ENCODE data around the gene SH3GL3.

SH3GL3 gene

GRCh38 chr15:83605111-83605945, 158.2 kb downstream of the SH3GL3 start:
- DNase-seq: no peak
- no peaks in the 10 kb centered on the region for H3K36me3 ChIP-seq
- no peaks in the 10 kb centered on the region for H3K4me1 ChIP-seq
- no peak overlapping the region for H3K4me3 ChIP-seq (ENCODE audit: low read depth, low read length)
- H3K27me3 ChIP-seq: no peaks in the 10 kb centered on the region; the same call in 1 of the 2 replicates
- no peak for TF ChIP-seq CTCF (IDR thresholded peaks at IDR 0.05; ENCODE audit: low read depth, low read length)
- H3K9me3 ChIP-seq: no peaks in the 10 kb centered on the region

DNA sequence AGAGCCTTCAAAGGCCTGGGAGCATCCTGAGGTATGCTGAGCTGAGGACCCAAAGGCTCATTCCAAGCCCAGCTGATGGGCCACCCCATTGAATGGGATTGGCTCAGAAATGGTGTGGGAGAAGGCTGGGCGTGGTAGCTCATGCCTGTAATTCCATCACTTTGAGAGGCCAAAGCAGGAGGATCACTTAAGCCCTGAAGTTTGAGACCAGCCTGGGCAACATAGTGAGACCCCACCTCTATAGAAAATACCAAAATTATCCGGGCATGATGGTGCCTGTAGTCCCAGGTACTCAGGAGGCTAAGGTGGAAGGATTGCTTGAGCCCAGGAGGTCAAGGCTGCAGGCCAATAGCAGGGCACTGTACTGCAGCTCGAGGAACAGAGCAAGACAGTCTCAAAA, 163.0 kb downstream of the SH3GL3 start:
- Histone ChIP-seq H3K4me3 (ENCODE audit: low read depth, low read length) (no peak overlapping the region), H3K27me3 (no peaks in the 10 kb centered on the region; the same call in 1 of the 2 replicates), H3K36me3 (no peaks in the 10 kb centered on the region), H3K4me1 (no peaks in the 10 kb centered on the region), H3K9me3 (no peaks in the 10 kb centered on the region)
- TF ChIP-seq CTCF (IDR thresholded peaks at IDR 0.05; ENCODE audit: low read depth, low read length): no peak
- no peak for DNase-seq

DNA sequence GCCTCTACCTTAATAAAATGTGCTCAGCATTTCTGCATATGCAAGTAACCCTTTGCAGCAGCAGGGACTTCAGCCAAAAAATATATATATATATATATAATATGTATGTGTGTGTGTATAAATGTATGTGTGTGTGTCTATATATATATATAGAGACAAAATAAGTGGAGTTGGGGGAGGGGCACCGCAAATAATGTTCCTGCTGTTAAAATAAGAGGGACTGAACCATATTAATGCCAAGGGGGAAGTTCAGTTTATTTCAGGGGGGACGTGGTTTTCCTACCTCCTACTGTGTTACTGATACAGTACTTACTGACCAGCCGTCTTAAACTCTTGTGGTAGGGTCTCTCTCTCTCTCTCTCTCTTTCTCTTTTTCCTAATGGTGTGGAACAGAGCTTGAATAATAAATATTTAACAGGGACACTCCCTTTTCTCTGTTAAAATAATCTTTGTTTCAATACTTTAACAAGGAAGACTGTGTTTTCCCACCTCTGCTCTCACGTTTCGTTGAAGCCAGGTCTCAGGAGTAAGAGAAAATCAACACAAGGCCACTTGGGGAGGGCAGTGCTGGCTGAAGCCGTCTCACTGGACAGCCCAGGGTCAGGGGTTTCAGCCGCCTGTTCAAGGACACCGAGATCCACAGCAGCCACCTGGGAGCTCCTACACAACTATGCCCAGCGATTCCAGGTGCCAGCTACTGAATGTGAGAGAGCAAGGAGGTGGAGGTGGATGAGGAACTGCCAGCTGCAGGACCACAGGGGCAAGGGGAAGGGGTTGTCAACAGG, 164.0 kb downstream of the SH3GL3 start:
- H3K4me1 ChIP-seq: no peaks in the 10 kb centered on the region
- no peaks in the 10 kb centered on the region for H3K27me3 ChIP-seq
- H3K4me3 ChIP-seq (ENCODE audit: low read depth, low read length): no peak overlapping the region
- no peaks in the 10 kb centered on the region for H3K36me3 ChIP-seq
- TF ChIP-seq CTCF (IDR thresholded peaks at IDR 0.05; ENCODE audit: low read depth, low read length): no peak
- H3K9me3 ChIP-seq: no peaks in the 10 kb centered on the region
- no peak for DNase-seq

- TF ChIP-seq CTCF (IDR thresholded peaks at IDR 0.05; ENCODE audit: low read depth, low read length): no peak
- no peaks in the 10 kb centered on the region for H3K9me3 ChIP-seq
- no peaks in the 10 kb centered on the region for H3K27me3 ChIP-seq
- no peak for DNase-seq
- H3K4me1 ChIP-seq: no peaks in the 10 kb centered on the region
- no peaks in the 10 kb centered on the region for H3K36me3 ChIP-seq
- no peak overlapping the region for H3K4me3 ChIP-seq (ENCODE audit: low read depth, low read length)
Measured at GRCh38 chr15:83612226-83612625, 165.1 kb downstream of the SH3GL3 start.

- no peak for DNase-seq
- Histone ChIP-seq H3K4me3 (ENCODE audit: low read depth, low read length) (no peak overlapping the region), H3K36me3 (no peaks in the 10 kb centered on the region), H3K27me3 (no peaks in the 10 kb centered on the region), H3K4me1 (no peaks in the 10 kb centered on the region), H3K9me3 (no peaks in the 10 kb centered on the region)
- TF ChIP-seq CTCF (IDR thresholded peaks at IDR 0.05; ENCODE audit: low read depth, low read length): no peak
Measured at GRCh38 chr15:83612898-83613635, 165.9 kb downstream of the SH3GL3 start.
